Measurements from ENCODE around the gene VAV2. TPM values are rescaled to one million over a fixed set of nuclear protein-coding genes. Genes with fewer than 3 reads are reported as not detected.
"Not testable (repeated sequence)": the region's sequence is repeated elsewhere in the genome, so short reads cannot be mapped to it uniquely, and the experiment has no call there.

The VAV2 gene
- total RNA-seq, 1 experiment from 2014 or later, result 30.7 TPM

DNA sequence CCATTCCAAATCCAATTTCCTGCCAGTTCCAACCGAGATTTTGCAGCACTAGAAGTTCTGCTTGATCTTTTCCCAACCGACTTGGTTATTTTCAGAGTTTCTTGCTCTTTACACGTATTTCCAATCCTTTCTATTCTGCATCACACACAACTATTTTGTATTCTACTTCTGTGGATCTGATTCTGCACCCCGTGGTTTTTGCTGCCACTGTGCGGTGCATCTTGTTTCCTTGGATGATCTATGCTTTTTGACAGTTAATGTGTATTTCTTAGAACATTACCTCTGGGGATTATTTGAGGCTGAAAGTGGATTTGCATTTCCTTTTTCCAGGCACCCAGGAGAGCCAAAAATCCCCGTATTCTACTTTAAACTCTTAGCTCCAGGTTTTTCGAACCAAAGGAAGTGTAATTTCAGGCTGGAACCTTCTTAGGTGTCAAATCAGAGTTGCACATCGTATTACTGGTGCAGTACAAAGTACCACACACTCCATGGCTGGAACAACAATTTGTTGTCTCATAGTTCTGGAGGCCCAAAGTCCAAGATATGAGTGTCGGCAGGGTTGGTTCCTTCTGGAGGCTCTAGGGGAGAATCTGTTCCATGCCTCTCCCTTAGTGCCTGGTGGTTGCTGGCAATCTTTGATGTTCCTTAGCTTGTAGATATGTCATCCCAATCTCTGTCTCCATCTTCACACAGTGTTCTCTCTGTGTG is 239.2 kb downstream of the VAV2 start:
- CTCF ChIA-PET, result interaction anchor here (0.6 kb wide), 1 partner anchor 13 kb away, joined by 3 read pairs; no protein-coding TSS in a partner anchor
- no peak overlapping the region for H3K27ac Mint-ChIP-seq (ENCODE audit: unreplicated experiment)
- BruUV-seq (replicated peaks), result no TSS peak
- intact Hi-C loops (cut with micrococcal nuclease; ENCODE audit: unreplicated experiment), result no loop called here
- TF ChIP-seq CTCF (IDR thresholded peaks at IDR 0.05; ENCODE audit: unreplicated experiment), result no peak
- H3K4me3 Mint-ChIP-seq (ENCODE audit: low read depth, unreplicated experiment), result no peak overlapping the region
- peaks cover 6% of the 10 kb centered on the region for H3K9me3 Mint-ChIP-seq (ENCODE audit: low read depth, unreplicated experiment)
- H3K27me3 Mint-ChIP-seq (ENCODE audit: unreplicated experiment), result peaks cover 30% of the 10 kb centered on the region
- no peak for DNase-seq
- no peaks in the 10 kb centered on the region for H3K4me1 Mint-ChIP-seq (ENCODE audit: low read depth, unreplicated experiment)
- H3K36me3 Mint-ChIP-seq (ENCODE audit: insufficient read depth, unreplicated experiment), result peaks cover 5% of the 10 kb centered on the region

- Mint-ChIP-seq H3K4me1 (ENCODE audit: low read depth, unreplicated experiment) (no peaks in the 10 kb centered on the region), H3K4me3 (ENCODE audit: low read depth, unreplicated experiment) (no peak overlapping the region), H3K36me3 (ENCODE audit: insufficient read depth, unreplicated experiment) (peaks cover 5% of the 10 kb centered on the region), H3K27me3 (ENCODE audit: unreplicated experiment) (peaks cover 46% of the 10 kb centered on the region), H3K9me3 (ENCODE audit: low read depth, unreplicated experiment) (peaks cover 6% of the 10 kb centered on the region), H3K27ac (ENCODE audit: unreplicated experiment) (no peak overlapping the region)
- DNase-seq, result no peak
- no peak for TF ChIP-seq CTCF (IDR thresholded peaks at IDR 0.05; ENCODE audit: unreplicated experiment)
- intact Hi-C loops (cut with micrococcal nuclease; ENCODE audit: unreplicated experiment), result no loop called here
- BruUV-seq (replicated peaks), result no TSS peak
- CTCF ChIA-PET, result no interaction called here
These were observed 241.0 kb downstream of the VAV2 start for GRCh38 chr9:133750982-133751649.

GRCh38 chr9:133747309-133747708 is 244.8 kb downstream of the VAV2 start:
- no peaks in the 10 kb centered on the region for H3K36me3 Mint-ChIP-seq (ENCODE audit: insufficient read depth, unreplicated experiment)
- H3K4me1 Mint-ChIP-seq (ENCODE audit: low read depth, unreplicated experiment), result no peaks in the 10 kb centered on the region
- H3K4me3 Mint-ChIP-seq (ENCODE audit: low read depth, unreplicated experiment), result no peak overlapping the region
- no peak overlapping the region for H3K27ac Mint-ChIP-seq (ENCODE audit: unreplicated experiment)
- CTCF ChIA-PET, result no interaction called here
- no peaks in the 10 kb centered on the region for H3K9me3 Mint-ChIP-seq (ENCODE audit: low read depth, unreplicated experiment)
- no peak for DNase-seq
- no TSS peak for BruUV-seq (replicated peaks)
- TF ChIP-seq CTCF (IDR thresholded peaks at IDR 0.05; ENCODE audit: unreplicated experiment), result no peak
- peaks cover 77% of the 10 kb centered on the region for H3K27me3 Mint-ChIP-seq (ENCODE audit: unreplicated experiment)
- intact Hi-C loops (cut with micrococcal nuclease; ENCODE audit: unreplicated experiment), result no loop called here

GRCh38 chr9:133744528-133744927 is 247.6 kb downstream of the VAV2 start:
- H3K27ac Mint-ChIP-seq (ENCODE audit: unreplicated experiment); intact Hi-C loops (cut with micrococcal nuclease; ENCODE audit: unreplicated experiment): not testable (repeated sequence)

More at GRCh38 chr9:133744528-133744927, 247.6 kb downstream of the VAV2 start:
- H3K36me3 Mint-ChIP-seq (ENCODE audit: insufficient read depth, unreplicated experiment); DNase-seq; H3K9me3 Mint-ChIP-seq (ENCODE audit: low read depth, unreplicated experiment); H3K4me3 Mint-ChIP-seq (ENCODE audit: low read depth, unreplicated experiment); CTCF ChIA-PET; BruUV-seq (replicated peaks); H3K4me1 Mint-ChIP-seq (ENCODE audit: low read depth, unreplicated experiment): not testable (repeated sequence)
- H3K27me3 Mint-ChIP-seq (ENCODE audit: unreplicated experiment), result peaks cover 76% of the 10 kb centered on the region

All from Calu3 (cell line).